GM18499 (cell line): ENCODE measurements around the gene LRP1B.

Source experiments
- ATAC-seq: cut with Tn5 transposase; IDR thresholded peaks from one replicate; pipeline ENCODE4 v1.9.1; 2021; ENCODE audit warnings: moderate number of reproducible peaks; ENCODE audit not compliant: insufficient read depth, unreplicated experiment

LRP1B gene

DNA sequence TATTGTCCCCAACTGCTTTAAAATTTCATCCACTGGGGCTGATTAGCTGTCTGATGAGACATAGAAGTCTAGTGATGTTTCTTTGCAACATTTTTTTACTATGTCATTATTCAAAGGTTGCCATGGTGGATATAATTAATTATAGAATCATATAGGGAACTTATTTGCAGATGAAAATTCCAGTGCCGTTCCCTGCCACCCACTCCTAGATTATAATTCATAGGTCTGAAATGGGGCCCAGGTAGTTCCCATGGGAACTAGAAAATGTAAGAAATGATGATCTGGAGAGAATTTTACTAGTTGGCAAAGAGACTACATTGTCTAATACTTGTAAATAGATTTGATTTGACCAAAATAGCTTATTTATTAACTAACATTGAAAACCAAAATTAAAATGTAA, 1854.2 kb downstream of the LRP1B start:
- ATAC-seq, result no peak

DNA sequence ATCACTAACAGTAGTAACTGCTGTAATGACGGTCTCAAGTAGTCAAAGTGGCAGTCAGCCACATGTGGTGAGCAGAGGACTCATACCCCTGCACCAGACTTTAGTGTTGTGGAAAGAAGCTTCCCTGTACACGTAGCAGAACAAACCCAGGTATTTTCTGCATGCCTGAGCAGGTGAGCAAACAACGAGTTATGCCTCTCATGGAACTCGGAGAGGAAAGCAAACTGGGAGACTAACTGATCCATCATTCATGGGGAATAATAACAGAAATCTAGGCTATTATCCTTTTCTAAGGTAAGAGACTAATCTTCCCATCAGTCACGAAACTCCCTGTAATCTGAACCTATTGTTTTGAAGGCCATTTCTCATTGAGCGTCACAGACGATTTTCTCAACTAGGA, 1855.4 kb downstream of the LRP1B start:
- no peak for ATAC-seq

- ATAC-seq, result no peak
Observed at GRCh38 chr2:140274891-140275290, 1855.9 kb downstream of the LRP1B start.

DNA sequence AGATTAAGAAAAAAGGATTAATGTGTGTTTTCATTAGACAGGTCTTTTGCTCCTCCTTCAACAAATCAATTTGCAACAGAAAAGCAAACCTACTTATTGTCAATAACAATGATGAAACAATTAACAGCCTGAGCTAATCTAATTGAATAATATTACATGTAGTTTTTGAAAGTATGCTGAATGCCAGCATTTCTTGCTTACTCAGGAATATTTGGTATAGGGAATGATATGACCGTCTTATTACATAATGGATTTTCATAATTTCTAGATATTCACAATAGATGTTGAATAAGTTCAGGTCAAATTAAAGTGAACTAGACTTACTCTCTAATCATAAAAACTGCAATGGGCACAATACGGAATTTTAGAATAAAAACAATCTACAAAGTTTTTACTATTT, 1856.9 kb downstream of the LRP1B start:
- no peak for ATAC-seq

- no peak for ATAC-seq
Observed at GRCh38 chr2:140273408-140273807, 1857.4 kb downstream of the LRP1B start.

GRCh38 chr2:140270224-140270623, 1860.6 kb downstream of the LRP1B start:
- ATAC-seq, result no peak

DNA sequence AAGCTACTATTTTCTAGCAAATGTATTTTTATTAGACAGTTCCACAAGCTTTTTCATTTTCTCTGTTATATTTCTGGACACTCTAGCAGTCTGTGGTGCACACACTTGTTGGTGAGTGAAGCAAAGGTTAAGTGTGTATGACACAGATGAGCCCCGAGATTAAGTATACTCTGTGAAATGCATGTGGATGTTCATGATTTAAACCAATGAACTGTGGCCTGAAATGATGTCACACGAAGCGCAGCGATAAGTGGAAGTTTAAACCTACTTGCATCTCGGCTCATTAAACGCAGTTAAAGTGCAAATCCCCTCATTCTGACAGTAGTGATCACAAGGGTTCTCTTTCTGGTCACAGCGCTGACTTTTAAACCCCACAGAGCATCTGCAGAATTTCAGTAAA, 1861.8 kb downstream of the LRP1B start:
- no peak for ATAC-seq

- no peak for ATAC-seq
Observed at GRCh38 chr2:140262908-140263307, 1867.9 kb downstream of the LRP1B start.

DNA sequence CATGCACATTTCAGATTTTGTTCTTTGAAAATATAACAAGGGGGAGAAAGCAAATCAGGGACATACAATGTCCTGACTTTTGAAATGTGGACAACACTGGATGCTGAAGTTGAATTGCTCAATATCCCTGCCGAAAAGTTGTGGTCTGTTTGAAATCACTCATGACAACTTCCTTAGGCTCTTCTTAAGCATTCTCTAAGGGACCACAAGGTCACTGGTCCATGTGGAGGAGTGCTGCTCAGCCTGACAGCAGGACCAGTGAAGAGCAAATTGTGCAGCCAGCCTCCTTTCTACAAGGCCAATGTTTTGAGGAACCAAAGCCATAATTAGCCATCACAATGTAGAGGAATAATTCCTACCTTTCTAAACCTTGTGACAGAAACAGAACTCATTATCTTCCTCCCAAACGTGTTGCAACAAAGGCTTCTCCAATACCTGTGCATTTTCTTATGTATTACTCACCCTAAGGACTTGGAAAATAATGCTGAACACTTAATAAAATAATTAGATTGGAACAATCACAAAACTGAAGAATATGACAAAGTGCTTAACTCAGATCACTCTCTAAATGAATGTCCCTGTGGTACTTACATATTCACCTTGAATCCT, 1873.0 kb downstream of the LRP1B start:
- ATAC-seq, result no peak

GRCh38 chr2:140256080-140256479, 1874.7 kb downstream of the LRP1B start:
- ATAC-seq, result no peak

- no peak for ATAC-seq
Observed at GRCh38 chr2:140249821-140250220, 1881.0 kb downstream of the LRP1B start.

- ATAC-seq, result no peak
Observed at GRCh38 chr2:140248623-140249022, 1882.2 kb downstream of the LRP1B start.

GRCh38 chr2:140247451-140248195, 1883.2 kb downstream of the LRP1B start:
- ATAC-seq, result no peak

- ATAC-seq, result no peak
Observed at GRCh38 chr2:140246957-140247356, 1883.9 kb downstream of the LRP1B start.

GRCh38 chr2:140246058-140246457, 1884.8 kb downstream of the LRP1B start:
- ATAC-seq, result no peak

GRCh38 chr2:140242889-140243288, 1887.9 kb downstream of the LRP1B start:
- ATAC-seq, result no peak

- no peak for ATAC-seq
Observed at GRCh38 chr2:140234116-140234515, 1896.7 kb downstream of the LRP1B start.

GRCh38 chr2:140210963-140211362, 1919.9 kb downstream of the LRP1B start:
- no peak for ATAC-seq

DNA sequence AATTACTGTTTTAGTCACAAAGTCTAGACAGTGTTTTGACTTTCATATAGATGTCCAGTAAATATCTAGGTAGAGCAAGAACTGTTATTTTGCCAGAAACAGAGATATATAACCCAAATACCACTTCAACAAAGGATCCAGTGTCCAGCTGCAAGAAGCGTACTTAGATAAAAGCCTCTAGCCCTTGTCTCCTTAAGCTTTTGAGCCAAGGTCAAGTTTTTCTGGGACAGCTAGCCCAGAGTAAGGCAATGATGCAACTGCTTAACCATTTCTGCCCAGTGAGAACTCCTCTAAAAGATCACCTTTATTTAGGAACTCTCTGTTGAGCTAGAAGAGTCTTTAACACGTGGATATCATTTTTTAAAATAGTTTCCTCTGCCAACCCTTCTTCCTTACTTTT, 1925.7 kb downstream of the LRP1B start:
- no peak for ATAC-seq

GRCh38 chr2:140203347-140203746, 1927.5 kb downstream of the LRP1B start:
- no peak for ATAC-seq

DNA sequence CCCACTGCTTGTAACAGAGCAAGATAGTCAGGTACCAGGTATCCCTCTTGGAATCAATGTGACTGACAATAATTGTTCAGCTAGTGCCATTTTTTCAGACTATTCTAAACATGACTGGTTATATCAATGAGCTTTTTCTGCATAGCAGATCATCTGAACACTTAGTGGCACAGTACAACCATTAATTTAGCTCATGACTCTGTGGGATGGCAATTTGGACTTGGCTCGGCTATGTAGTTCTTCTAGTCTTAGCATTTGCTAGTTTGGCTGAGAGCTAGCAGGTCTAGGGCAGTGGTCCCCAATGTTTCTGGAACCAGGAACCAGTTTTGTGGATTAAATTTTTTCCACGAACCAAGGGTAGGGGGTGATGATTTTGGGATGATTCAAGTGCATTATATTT, 1929.2 kb downstream of the LRP1B start:
- no peak for ATAC-seq

DNA sequence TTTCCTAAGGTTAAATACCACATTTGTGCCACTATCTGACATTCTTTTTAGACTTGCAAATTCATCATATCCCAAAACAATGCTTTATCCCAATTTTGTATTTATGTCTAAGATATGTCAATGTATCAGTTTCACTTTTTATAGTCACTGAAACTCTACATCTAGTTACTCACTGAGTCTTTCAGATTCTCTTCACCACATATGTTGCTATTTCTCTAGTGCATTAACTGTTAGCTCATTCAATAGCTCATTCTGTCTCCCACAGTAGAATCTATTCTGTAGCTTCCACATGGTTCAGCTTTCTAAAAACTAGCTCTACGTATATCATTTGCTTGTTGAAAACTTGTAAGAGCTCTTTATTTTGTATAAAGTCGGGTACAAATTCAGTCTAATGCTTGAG, 1930.1 kb downstream of the LRP1B start:
- ATAC-seq, result no peak
